ENCODE measurements around the gene TM4SF20. TPM values are rescaled to one million over a fixed set of nuclear protein-coding genes. Genes with fewer than 3 reads are reported as not detected.
A peak's percentile ranks its signal among the peaks of the same experiment; 100 is the strongest.
"Not testable (repeated sequence)": the region's sequence is repeated elsewhere in the genome, so short reads cannot be mapped to it uniquely, and the experiment has no call there.

The TM4SF20 gene
- total RNA-seq, 1 donor from 2014 or later, result not detected

DNA sequence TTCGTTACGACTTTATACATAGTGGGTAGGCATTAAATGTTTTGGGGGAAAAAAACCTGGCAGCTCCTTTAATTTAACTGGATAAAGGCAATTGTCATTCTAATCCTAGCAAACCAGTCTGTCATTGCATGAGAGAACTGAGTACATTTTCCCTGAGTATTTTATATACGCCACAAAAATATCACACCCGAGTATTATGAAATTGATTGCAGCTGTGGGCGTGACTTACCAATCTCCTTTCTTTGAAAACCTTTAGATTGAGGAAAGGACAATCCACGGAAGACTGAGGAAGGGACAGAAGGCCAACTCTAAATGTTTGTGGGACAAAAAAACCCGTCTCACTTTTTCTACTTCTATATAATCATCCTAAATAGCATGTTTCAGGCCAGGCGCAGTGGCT, 9.0 kb downstream of the TM4SF20 start:
- Histone ChIP-seq H3K9me3 (ENCODE audit: control insufficient read depth in 3 of 3, low read length in 3 of 3) (no peaks in the 10 kb centered on the region), H3K27ac (ENCODE audit: low read depth, low read length) (peak overlapping the region; percentile 43), H3K4me3 (ENCODE audit: low read length in 3 of 3) (no peak overlapping the region), H3K27me3 (ENCODE audit: control insufficient read depth in 3 of 3, insufficient read depth in 3 of 3, low read length in 3 of 3) (no peaks in the 10 kb centered on the region), H3K36me3 (ENCODE audit: control insufficient read depth in 3 of 3, insufficient read depth in 3 of 3, low read length in 3 of 3) (no peaks in the 10 kb centered on the region), H3K9ac (ENCODE audit: low read depth in 1 of 3, low read length in 3 of 3) (no peak overlapping the region), H3K4me1 (ENCODE audit: control insufficient read depth in 3 of 3, insufficient read depth in 3 of 3, low read length in 3 of 3) (peaks cover 0 to 4% (median 3%) of the 10 kb centered on the region in 3 donors)

DNA sequence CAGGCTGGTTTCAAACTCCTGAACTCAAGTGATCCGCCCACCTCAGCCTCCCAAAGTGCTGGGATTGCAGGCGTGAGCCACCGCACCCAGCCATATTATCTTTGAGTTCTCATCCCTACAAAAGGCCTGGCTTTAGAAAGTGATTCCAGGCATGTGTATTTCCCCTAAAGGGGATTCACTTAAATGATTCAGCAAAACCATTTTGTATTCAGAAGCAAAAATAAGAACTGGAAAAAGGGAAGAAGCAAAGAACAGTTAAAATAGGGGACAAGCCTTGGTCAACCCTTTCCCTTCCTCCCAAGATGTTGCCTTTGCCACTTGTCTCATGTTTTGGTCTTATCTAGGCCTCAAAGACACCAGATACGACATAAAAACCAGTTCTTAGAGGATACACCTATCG, 10.5 kb downstream of the TM4SF20 start:
- Histone ChIP-seq H3K9me3 (ENCODE audit: control insufficient read depth in 3 of 3, low read length in 3 of 3) (no peaks in the 10 kb centered on the region), H3K27me3 (ENCODE audit: control insufficient read depth in 3 of 3, insufficient read depth in 3 of 3, low read length in 3 of 3) (no peaks in the 10 kb centered on the region), H3K36me3 (ENCODE audit: control insufficient read depth in 3 of 3, insufficient read depth in 3 of 3, low read length in 3 of 3) (no peaks in the 10 kb centered on the region), H3K4me1 (ENCODE audit: control insufficient read depth in 3 of 3, insufficient read depth in 3 of 3, low read length in 3 of 3) (peaks cover 0 to 4% (median 3%) of the 10 kb centered on the region in 3 donors), H3K9ac (ENCODE audit: low read depth in 1 of 3, low read length in 3 of 3) (no peak overlapping the region), H3K4me3 (ENCODE audit: low read length in 3 of 3) (no peak overlapping the region), H3K27ac (ENCODE audit: low read depth, low read length) (no peak overlapping the region)

DNA sequence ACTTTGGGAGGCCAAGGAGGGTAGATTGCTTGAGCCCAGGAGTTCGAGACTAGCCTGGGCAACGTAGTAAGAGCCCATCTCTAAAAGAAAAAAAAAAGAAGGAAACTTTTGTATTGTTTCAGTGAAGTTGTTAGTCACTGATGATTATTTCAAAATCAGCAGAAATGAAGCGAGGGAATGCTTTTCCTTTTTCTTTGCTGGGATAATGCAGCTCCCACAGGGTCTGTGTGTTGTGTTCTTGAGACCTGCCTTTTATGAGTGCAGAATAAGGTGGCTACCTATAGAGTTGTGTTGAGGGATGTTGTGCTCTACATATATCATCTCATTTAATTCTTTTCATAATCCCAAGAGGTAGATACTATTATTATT, 11.7 kb downstream of the TM4SF20 start:
- Histone ChIP-seq H3K27me3 (ENCODE audit: control insufficient read depth in 3 of 3, insufficient read depth in 3 of 3, low read length in 3 of 3) (no peaks in the 10 kb centered on the region), H3K9ac (ENCODE audit: low read depth in 1 of 3, low read length in 3 of 3) (no peak overlapping the region), H3K36me3 (ENCODE audit: control insufficient read depth in 3 of 3, insufficient read depth in 3 of 3, low read length in 3 of 3) (no peaks in the 10 kb centered on the region), H3K4me3 (ENCODE audit: low read length in 3 of 3) (no peak overlapping the region), H3K4me1 (ENCODE audit: control insufficient read depth in 3 of 3, insufficient read depth in 3 of 3, low read length in 3 of 3) (peaks cover 0 to 4% (median 3%) of the 10 kb centered on the region in 3 donors), H3K9me3 (ENCODE audit: control insufficient read depth in 3 of 3, low read length in 3 of 3) (no peaks in the 10 kb centered on the region), H3K27ac (ENCODE audit: low read depth, low read length) (no peak overlapping the region)

DNA sequence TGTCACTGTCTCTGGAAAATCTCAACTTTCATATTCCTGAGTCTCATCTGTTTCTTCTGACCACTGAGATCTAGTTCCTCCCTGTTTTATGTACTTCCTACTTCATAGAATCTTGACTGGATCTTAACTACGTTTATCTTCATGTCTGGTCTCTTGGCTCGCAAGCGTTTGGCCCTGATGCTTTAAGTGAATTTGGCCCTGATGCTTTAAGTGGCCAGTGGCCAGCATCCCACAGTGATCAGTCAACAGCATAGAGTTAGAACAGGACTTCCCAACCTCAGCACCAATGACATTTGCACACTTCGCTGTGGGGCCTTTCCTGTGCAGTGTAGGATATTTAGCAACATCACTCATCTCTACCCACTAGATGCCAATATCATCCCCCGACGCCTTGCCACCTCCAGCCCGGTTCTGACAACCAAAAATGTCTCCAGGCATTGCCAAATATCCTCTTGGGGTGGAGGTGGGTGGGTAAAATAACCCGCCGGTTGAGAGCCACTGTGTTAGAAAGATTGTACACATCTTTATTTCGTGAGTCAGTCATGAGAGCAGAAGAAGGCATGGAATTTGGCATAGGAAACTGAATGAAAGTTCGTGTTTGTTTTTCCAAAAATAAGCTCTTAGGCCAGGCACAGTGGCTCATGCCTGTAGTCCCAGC, 12.2 kb downstream of the TM4SF20 start:
- no peak overlapping the region for H3K4me3 ChIP-seq (ENCODE audit: low read length in 3 of 3)
- H3K9ac ChIP-seq (ENCODE audit: low read depth in 1 of 3, low read length in 3 of 3), result no peak overlapping the region
- no peaks in the 10 kb centered on the region for H3K9me3 ChIP-seq (ENCODE audit: control insufficient read depth in 3 of 3, low read length in 3 of 3)
- H3K27me3 ChIP-seq (ENCODE audit: control insufficient read depth in 3 of 3, insufficient read depth in 3 of 3, low read length in 3 of 3), result no peaks in the 10 kb centered on the region
- H3K27ac ChIP-seq (ENCODE audit: low read depth, low read length), result no peak overlapping the region
- H3K36me3 ChIP-seq (ENCODE audit: control insufficient read depth in 3 of 3, insufficient read depth in 3 of 3, low read length in 3 of 3), result no peaks in the 10 kb centered on the region
- H3K4me1 ChIP-seq (ENCODE audit: control insufficient read depth in 3 of 3, insufficient read depth in 3 of 3, low read length in 3 of 3), result peaks cover 0 to 4% (median 3%) of the 10 kb centered on the region in 3 donors

DNA sequence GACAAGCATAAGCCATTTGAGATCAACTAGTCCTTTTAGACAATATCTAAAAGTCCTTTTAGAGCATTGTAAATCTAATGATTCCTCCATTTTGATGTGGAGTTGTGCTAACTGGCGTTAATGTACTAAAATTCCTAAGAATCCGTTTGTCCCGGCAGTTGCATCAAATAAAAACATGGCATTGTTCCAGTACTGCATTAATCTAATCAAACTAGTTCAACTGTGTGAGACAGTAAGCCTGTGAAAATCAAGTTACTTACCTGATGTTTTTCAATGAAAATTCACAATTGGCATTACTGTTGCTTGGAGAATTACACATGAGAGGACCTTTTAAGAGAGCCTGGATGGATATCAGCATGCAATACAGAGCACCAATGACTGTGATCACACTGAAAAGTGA, 13.3 kb downstream of the TM4SF20 start:
- no peaks in the 10 kb centered on the region for H3K9me3 ChIP-seq (ENCODE audit: control insufficient read depth in 3 of 3, low read length in 3 of 3)
- H3K4me1 ChIP-seq (ENCODE audit: control insufficient read depth in 3 of 3, insufficient read depth in 3 of 3, low read length in 3 of 3), result peaks cover 0 to 4% (median 3%) of the 10 kb centered on the region in 3 donors
- H3K9ac ChIP-seq (ENCODE audit: low read depth in 1 of 3, low read length in 3 of 3), result no peak overlapping the region
- no peak overlapping the region for H3K27ac ChIP-seq (ENCODE audit: low read depth, low read length)
- H3K36me3 ChIP-seq (ENCODE audit: control insufficient read depth in 3 of 3, insufficient read depth in 3 of 3, low read length in 3 of 3), result peaks cover 0 to 1% (median 0%) of the 10 kb centered on the region in 3 donors
- H3K27me3 ChIP-seq (ENCODE audit: control insufficient read depth in 3 of 3, insufficient read depth in 3 of 3, low read length in 3 of 3), result no peaks in the 10 kb centered on the region
- no peak overlapping the region for H3K4me3 ChIP-seq (ENCODE audit: low read length in 3 of 3)

DNA sequence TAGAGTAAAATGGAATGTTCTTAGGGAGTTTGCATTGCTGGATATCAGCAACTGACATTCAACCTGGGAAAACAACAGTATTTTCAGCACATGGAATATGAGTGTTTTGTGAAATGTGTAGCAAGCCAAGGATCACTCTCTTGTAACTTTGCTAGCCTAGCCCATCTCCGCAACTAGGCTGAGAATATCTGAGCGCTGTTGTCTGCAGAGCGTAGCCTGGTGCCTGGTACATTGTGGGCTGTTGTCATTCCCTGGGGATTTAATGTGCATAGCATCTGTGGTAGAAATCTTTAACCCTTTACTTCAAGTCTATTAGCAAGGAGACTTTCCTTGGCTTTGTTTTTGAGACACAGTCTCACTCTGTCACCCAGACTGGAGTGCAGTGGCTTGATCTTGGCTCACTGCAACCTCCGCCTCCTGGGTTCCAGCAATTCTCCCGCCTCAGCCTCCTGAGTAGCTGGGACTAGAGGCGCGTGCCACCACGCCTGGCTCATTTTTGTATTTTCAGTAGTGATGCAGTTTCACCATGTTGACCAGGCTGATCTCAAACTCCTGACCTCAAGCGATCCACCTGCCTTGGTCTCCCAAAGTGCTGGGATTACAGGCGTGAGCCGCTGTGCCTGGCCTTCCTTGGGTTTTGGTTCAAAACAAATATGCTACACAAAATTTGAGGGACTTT, 14.4 kb downstream of the TM4SF20 start:
- not testable (repeated sequence) for H3K27me3 ChIP-seq (ENCODE audit: control insufficient read depth in 3 of 3, insufficient read depth in 3 of 3, low read length in 3 of 3); H3K9me3 ChIP-seq (ENCODE audit: control insufficient read depth in 3 of 3, low read length in 3 of 3); H3K9ac ChIP-seq (ENCODE audit: low read depth in 1 of 3, low read length in 3 of 3); H3K36me3 ChIP-seq (ENCODE audit: control insufficient read depth in 3 of 3, insufficient read depth in 3 of 3, low read length in 3 of 3); H3K4me3 ChIP-seq (ENCODE audit: low read length in 3 of 3); H3K4me1 ChIP-seq (ENCODE audit: control insufficient read depth in 3 of 3, insufficient read depth in 3 of 3, low read length in 3 of 3); H3K27ac ChIP-seq (ENCODE audit: low read depth, low read length)

DNA sequence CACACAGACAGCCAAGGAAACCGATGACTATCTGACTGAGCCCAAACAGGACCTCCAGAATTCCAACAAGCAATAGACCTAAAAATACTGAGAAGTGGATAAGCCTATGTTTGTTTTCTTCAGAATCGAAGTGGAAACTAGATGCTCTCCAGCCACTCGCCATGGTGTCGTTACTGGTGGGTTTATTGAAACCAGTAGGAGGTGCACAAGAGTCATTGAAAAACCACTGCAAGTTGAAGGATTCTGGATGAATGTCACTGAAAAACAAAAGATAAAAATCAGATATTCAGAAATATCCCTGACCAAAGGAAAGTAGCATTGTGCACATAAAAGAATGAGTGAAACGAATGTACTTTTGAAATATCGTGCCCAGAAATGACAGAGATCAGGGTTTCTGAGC, 15.3 kb downstream of the TM4SF20 start:
- Histone ChIP-seq H3K27ac (ENCODE audit: low read depth, low read length) (no peak overlapping the region), H3K4me3 (ENCODE audit: low read length in 3 of 3) (no peak overlapping the region), H3K9ac (ENCODE audit: low read depth in 1 of 3, low read length in 3 of 3) (no peak overlapping the region), H3K4me1 (ENCODE audit: control insufficient read depth in 3 of 3, insufficient read depth in 3 of 3, low read length in 3 of 3) (peaks cover 0 to 4% (median 3%) of the 10 kb centered on the region in 3 donors), H3K36me3 (ENCODE audit: control insufficient read depth in 3 of 3, insufficient read depth in 3 of 3, low read length in 3 of 3) (peaks cover 0 to 9% (median 2%) of the 10 kb centered on the region in 3 donors), H3K27me3 (ENCODE audit: control insufficient read depth in 3 of 3, insufficient read depth in 3 of 3, low read length in 3 of 3) (no peaks in the 10 kb centered on the region), H3K9me3 (ENCODE audit: control insufficient read depth in 3 of 3, low read length in 3 of 3) (no peaks in the 10 kb centered on the region)

DNA sequence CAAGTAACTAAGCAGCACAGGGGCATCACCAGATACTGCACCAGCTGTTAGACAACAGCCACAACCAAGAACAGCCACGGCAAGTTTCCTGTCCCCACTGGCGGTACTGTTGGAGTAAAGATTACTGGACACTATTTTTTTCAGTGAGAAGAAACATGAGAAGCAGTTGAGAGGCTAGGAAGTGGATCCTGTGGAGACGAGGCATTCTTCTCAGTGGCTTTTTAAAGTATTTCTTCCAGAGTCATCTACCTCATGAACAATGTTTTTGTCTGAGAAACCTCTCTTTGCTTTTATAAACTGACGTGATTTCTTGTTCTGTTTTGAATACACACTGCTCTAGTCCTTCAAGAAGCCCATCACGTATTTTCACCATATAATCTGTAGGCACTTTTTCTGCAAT, 18.8 kb downstream of the TM4SF20 start:
- no peaks in the 10 kb centered on the region for H3K4me1 ChIP-seq (ENCODE audit: control insufficient read depth in 3 of 3, insufficient read depth in 3 of 3, low read length in 3 of 3)
- H3K36me3 ChIP-seq (ENCODE audit: control insufficient read depth in 3 of 3, insufficient read depth in 3 of 3, low read length in 3 of 3), result peaks cover 14 to 31% (median 24%) of the 10 kb centered on the region in 3 donors
- no peaks in the 10 kb centered on the region for H3K9me3 ChIP-seq (ENCODE audit: control insufficient read depth in 3 of 3, low read length in 3 of 3)
- H3K27me3 ChIP-seq (ENCODE audit: control insufficient read depth in 3 of 3, insufficient read depth in 3 of 3, low read length in 3 of 3), result no peaks in the 10 kb centered on the region
- no peak overlapping the region for H3K4me3 ChIP-seq (ENCODE audit: low read length in 3 of 3)
- no peak overlapping the region for H3K9ac ChIP-seq (ENCODE audit: low read depth in 1 of 3, low read length in 3 of 3)
- H3K27ac ChIP-seq (ENCODE audit: low read depth, low read length), result no peak overlapping the region

DNA sequence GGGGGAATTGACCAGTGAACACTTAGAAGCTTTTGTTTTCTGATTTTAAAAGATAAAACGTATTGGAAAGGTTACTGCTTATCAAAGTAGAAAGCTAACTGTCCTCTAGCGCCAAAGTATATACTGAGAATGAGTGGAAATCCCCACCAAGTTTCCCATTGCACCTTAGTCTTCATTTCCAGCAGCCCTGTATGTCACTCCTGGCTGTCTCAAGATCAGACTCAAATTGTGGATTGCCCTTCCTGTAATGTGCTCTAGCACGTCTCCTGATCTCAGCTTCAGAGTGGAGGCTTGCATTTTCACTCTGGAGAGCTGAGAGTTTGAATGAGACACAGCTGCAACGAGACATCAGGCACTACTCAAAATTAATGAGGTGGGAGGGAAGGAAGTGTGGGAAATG, 27.5 kb downstream of the TM4SF20 start:
- H3K9ac ChIP-seq (ENCODE audit: low read depth in 1 of 3, low read length in 3 of 3), result no peak overlapping the region
- H3K27me3 ChIP-seq (ENCODE audit: control insufficient read depth in 3 of 3, insufficient read depth in 3 of 3, low read length in 3 of 3), result no peaks in the 10 kb centered on the region
- H3K27ac ChIP-seq (ENCODE audit: low read depth, low read length), result no peak overlapping the region
- H3K9me3 ChIP-seq (ENCODE audit: control insufficient read depth in 3 of 3, low read length in 3 of 3), result no peaks in the 10 kb centered on the region
- H3K4me1 ChIP-seq (ENCODE audit: control insufficient read depth in 3 of 3, insufficient read depth in 3 of 3, low read length in 3 of 3), result no peaks in the 10 kb centered on the region
- peaks cover 3 to 20% (median 16%) of the 10 kb centered on the region in 3 donors for H3K36me3 ChIP-seq (ENCODE audit: control insufficient read depth in 3 of 3, insufficient read depth in 3 of 3, low read length in 3 of 3)
- no peak overlapping the region for H3K4me3 ChIP-seq (ENCODE audit: low read length in 3 of 3)

DNA sequence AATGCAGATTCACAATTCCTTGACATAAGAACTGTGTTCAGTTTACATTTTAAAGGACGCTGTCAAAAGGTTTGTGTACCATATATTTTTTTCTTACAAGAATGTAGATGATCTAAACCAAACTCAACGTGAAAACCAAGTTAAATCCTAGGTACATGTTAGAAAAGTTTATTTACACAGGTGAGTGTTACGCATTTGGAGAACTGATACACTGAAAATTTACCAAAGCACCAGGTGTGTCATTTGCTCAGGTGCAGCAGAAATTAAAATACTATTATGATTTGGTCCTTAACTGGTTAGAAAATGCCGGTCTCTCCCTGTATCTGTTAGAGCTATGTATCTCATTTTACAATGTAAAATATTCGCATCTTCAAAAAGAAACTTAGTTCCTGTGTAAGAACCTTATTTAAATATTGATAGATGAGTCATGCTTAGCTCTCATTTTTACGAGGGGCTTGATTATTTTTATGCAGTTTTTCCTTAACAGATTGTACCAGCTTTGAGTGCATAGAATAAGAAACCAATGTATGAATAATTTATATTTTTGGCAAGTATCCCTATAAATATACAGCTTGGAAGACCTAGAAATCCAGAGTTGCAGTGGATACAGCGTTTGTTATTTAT, 29.0 kb downstream of the TM4SF20 start:
- H3K4me3 ChIP-seq (ENCODE audit: low read length in 3 of 3), result no peak overlapping the region
- H3K9ac ChIP-seq (ENCODE audit: low read depth in 1 of 3, low read length in 3 of 3), result no peak overlapping the region
- peaks cover 0 to 8% (median 7%) of the 10 kb centered on the region in 3 donors for H3K36me3 ChIP-seq (ENCODE audit: control insufficient read depth in 3 of 3, insufficient read depth in 3 of 3, low read length in 3 of 3)
- H3K27me3 ChIP-seq (ENCODE audit: control insufficient read depth in 3 of 3, insufficient read depth in 3 of 3, low read length in 3 of 3), result no peaks in the 10 kb centered on the region
- H3K9me3 ChIP-seq (ENCODE audit: control insufficient read depth in 3 of 3, low read length in 3 of 3), result no peaks in the 10 kb centered on the region
- H3K4me1 ChIP-seq (ENCODE audit: control insufficient read depth in 3 of 3, insufficient read depth in 3 of 3, low read length in 3 of 3), result no peaks in the 10 kb centered on the region
- H3K27ac ChIP-seq (ENCODE audit: low read depth, low read length), result no peak overlapping the region
